Spleen (tissue), 7 donors: ENCODE results near the gene TEDC2.

Experiments used
- CTCF ChIP-seq, 11 experiments: fragments of 200-600 bp in 7 of 11; fragments of 450-650 bp in 4 of 11; sonication (generic) in 4 of 11; IDR thresholded peaks in 8 of 11; conservative IDR thresholded peaks in 3 of 11; 1 replicate in 7 of 11; 2 replicates in 4 of 11; pipeline versions ENCODE4 v1.4.0 to v1.8.0; 2016 to 2021; ENCODE audit warnings: antibody characterized with exemption in 11 of 11, inconsistent platforms in 4 of 11, mild to moderate bottlenecking in 1 of 11
- POLR2A ChIP-seq, 3 donors: fragments of 450-650 bp; IDR thresholded peaks; one replicate each; pipeline ENCODE4 v1.5.1; 2017; ENCODE audit warnings: antibody characterized with exemption in 3 of 3, mild to moderate bottlenecking in 1 of 3
- POLR2AphosphoS5 ChIP-seq, 3 donors: sonication (generic); formaldehyde crosslinking; IDR thresholded peaks; one replicate each; pipeline ENCODE4 v1.5.1; 2017; ENCODE audit warnings: antibody characterized with exemption in 3 of 3
- donor health status: DM: no; HTN: no; CAD: no; lungs with moderate emphysema.
- donor health status: DM: no; HTN: no; CAD: no.
- donor health status: DM: no; HTN: no; CAD: no.

DNA sequence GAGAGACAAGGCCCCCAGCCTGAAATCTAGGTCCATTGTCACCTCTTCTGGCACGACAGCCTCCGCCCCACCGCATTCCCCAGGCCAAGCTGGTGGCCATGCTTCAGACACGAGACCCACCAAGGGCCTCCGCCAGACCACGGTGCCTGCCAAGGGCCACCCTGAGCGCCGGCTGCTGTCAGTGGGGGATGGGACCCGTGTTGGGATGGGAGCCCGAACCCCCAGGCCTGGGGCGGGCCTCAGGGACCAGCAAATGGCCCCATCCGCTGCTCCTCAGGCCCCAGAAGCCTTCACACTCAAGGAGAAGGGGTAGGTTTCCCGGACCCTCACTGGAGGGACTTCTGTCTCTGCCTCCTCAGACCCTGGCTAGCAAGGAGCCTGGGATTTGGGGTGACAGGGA lies 1.0 kb downstream of the TEDC2 start:
- TF ChIP-seq CTCF (IDR thresholded peaks at IDR 0.05 in 8 of 11, conservative IDR thresholded peaks at IDR 0.05 in 3 of 11) (no peak), POLR2A (IDR thresholded peaks at IDR 0.05) (no peak), POLR2AphosphoS5 (IDR thresholded peaks at IDR 0.05) (no peak)
